T follicular helper cell (primary cell): ENCODE measurements around the gene UNC13B.
"Not testable (repeated sequence)": the region's sequence is repeated elsewhere in the genome, so short reads cannot be mapped to it uniquely, and the experiment has no call there.

Experiments used
- DNase-seq: peaks from one replicate; pipeline ENCODE4 v3.0.0-alpha.2; 2020; ENCODE audit warnings: low read depth

The UNC13B gene

DNA sequence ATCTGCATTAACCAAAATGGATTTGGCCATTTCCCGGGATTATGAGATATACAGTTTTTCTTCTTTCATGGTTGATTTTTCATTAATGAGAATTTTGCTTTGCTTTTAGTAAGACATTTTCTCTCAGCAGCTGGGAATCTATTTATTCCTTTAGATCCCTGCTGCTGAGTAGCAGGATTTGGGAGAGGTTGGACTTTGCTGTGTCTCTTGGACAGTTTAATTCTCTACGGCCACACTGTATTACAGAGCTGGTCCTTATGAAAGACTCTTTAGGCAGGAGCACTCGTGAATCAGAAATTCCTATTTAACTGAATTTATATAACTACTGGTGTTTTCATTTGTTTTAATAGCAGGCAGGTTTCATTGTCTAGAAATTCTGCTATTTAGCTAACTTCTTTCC lies 1.6 kb downstream of the UNC13B start:
- no peak for DNase-seq

DNA sequence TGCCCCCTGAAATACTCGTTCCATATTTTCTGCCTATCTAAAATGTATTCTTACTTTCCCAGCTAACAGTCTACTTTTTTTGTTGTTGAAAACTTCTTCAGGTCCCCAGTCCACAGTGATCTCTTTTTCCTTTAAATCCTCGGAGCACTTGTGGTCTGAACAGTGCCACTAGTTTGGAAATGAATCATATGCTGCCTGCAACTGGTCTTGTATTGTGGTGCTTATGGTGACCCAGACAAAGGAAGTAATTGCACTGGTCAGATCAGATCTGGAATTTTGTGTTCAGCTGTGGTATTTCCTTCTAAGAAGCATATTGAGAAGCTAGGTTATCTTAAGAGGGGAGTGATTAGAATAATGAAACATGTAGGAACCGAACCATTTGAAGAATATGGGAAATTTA lies 2.9 kb downstream of the UNC13B start:
- DNase-seq = no peak

DNA sequence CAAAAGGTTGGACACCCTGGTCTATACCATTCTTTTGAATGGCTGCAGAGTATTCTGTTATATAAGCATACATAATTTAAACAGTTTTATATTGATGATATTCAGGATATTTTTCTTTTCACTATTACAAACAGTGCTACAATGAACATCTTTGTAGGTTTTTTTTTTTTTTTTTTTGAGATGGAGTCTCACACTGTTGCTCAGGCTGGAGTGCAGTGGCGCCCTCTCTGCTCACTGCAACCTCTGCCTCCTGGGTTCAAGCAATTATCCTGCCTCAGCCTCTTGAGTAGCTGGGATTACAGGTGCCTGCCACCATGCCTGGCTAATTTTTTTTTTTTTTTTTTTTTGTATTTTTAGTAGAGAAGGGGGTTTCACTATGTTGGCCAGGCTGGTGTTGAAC lies 5.6 kb downstream of the UNC13B start:
- DNase-seq = not testable (repeated sequence)

DNA sequence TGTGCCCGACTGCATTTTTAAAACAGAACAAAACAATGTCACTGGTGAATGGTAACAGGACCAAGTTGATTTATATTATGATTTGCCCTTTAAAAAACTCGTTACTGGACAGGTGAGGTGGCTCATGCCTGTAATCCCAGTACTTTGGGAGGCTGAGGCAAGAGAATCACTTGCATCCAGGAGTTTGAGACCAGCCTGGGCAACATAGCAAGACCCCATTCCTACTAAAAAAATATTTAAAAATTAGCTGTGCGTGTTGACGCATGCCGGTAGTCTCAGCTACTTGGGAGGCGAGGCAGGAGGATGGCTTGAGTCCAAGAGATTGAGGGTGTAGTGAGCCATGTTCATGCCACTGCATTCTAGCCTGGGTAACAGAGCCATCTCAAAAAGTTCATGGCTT lies 7.2 kb downstream of the UNC13B start:
- DNase-seq = no peak

DNA sequence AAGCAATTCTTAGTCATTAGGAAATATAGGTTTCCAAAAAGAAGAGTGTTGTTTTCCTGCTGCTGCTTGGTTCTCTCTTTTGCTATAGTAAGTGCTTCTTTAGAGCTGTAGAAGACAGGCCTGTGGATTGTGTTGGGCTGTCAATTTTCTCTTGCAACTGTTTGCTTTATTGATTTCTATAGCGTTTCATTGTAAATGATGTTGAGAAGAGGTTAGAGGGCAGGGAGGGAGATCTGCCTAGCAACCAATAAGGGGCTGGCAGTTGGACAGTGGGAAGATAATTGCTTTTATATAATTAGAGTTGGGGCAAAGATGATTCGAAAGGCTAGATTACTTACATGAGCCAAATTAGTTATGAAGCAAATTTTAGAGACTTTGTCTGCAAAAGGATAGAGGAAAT lies 11.1 kb downstream of the UNC13B start:
- no peak for DNase-seq

DNA sequence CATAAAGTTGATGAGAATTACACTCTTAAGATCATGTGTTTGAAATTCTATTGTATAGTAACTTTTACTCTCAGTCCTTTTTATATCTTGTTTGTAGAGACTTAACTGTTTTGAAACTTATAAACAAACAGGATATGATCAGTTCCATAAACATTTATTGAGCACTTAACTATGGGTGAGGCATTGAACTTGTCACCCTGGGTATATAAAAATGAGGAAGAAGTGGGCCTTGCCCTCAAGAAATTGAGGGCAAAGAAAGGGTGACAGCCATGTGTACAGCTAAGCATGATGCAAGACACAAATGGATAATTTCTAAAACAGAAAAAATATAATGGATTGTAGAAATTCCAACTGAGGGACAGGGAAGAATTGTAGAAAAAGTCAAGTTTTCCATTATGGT lies 15.7 kb downstream of the UNC13B start:
- no peak for DNase-seq

DNA sequence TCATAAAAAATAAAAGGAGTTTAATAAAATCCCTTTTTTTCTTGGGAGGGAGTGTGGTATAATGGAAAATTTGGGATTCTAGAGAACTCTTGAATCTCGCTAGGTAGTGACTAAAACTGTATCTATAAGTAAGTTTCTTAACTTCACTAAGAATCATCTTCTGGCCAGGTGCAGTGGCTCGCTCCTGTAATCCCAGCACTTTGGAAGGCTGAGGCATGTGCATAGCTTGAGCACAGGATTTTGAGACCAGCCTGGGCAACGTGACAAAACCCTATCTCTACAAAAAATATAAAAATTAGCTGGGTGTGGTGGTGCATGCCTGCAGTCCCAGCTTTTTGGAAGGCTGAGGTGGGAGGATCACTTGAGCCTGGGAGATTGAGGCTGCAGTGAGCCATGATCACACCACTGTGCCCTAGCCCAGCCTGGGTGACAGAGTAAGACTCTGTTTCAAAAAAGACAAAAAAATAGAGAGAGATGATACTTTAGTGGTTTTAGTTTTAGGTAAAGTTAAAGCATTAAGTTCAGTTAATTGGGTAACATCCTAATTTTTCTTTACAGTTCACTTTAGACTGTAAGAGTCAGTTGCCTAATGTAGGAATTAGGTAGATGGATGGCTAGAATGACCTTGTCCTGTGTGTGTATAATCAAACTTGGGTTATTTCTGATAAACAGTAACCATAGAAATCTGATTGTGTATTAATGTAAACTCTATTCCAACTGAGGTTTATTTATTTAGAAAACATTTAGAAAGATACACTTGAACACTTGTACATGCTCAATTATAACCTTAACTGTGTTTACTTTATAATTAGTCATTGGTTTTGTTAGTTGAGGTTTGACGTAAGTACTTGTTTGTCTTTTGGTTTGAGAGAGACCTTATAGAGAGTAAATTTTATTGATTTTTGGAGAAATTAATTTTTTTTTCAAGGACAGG lies 17.8 kb downstream of the UNC13B start:
- DNase-seq = no peak

DNA sequence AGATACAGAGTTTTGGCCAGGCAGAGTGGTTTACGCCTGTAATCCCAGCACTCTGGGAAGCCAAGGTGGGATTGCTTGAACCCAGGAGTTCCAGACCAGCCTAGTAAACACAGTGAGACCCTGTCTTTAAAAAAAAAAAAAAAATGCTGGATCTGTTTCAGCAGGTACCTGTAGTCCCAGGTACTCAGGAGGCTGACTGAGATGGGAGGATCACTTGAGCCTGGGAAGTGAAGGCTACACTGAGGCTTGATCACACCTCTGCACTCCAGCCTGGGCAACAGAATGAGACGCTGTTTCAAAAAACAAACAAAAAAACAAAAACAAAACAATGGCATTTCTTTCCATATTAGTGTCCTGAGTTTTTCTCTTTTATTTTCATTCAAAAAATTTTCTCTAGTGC lies 19.0 kb downstream of the UNC13B start:
- no peak for DNase-seq

DNA sequence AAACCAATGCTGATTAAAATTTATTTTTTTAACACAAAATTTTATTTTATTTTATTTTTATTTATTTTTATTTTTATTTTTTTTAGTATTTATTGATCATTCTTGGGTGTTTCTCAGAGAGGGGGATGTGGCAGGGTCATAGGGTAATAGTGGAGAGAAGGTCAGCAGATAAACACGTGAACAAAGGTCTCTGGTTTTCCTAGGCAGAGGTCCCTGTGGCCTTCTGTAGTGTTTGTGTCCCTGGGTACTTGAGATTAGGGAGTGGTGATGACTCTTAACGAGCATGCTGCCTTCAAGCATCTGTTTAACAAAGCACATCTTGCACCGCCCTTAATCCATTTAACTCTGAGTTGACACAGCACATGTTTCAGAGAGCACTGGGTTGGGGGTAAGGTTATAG lies 20.6 kb downstream of the UNC13B start:
- DNase-seq = not testable (repeated sequence)

DNA sequence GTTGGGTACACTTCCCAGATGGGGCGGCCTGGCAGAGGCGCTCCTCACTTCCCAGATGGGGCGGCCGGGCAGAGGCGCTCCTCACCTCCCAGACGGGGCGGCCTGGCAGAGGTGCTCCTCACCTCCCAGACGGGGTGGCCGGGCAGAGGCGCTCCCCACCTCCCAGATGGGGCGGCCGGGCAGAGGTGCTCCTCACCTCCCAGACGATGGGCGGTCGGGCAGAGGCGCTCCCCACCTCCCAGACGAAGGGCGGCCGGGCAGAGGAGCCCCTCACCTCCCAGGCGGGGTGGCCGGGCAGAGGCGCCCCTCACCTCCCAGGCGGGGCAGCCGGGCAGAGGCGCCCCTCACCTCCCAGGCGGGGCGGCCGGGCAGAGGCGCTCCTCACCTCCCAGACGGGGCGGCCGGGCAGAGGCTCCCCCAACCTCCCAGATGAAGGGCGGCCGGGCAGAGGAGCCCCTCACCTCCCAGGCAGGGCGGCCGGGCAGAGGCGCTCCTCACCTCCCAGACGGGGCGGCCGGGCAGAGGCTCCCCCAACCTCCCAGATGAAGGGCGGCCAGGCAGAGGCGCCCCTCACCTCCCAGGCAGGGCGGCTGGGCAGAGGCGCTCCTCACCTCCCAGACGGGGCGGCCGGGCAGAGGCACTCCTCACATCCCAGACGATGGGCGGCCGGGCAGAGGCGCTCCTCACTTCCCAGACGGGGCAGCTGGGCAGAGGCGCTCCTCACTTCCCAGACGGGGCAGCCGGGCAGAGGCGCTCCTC lies 21.4 kb downstream of the UNC13B start:
- DNase-seq = not testable (repeated sequence)

DNA sequence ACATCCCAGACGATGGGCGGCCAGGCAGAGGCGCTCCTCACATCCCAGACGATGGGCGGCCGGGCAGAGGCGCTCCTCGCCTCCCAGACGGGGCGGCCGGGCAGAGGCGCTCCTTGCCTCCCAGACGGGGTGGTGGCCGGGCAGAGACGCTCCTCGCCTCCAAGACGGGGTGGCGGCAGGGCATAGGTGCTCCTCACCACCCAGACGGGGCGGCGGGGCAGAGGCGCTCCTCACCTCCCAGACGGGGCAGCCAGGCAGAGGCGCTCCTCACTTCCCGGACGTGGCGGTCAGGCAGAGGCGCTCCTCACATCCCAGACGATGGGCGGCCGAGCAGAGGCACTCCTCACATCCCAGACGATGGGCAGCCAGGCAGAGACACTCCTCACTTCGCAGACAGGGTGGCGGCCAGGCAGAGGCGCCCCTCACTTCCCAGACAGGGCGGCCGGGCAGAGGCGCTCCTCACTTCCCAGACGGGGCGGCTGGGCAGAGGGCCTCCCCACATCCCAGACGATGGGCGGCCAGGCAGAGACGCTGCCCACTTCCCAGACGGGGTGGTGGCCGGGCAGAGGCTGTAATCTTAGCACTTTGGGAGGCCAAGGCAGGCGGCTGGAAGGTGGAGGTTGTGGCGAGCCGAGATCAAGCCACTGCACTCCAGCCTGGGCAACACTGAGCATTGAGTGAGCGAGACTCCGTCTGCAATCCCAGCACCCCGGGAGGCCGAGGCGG lies 22.1 kb downstream of the UNC13B start:
- not testable (repeated sequence) for DNase-seq

DNA sequence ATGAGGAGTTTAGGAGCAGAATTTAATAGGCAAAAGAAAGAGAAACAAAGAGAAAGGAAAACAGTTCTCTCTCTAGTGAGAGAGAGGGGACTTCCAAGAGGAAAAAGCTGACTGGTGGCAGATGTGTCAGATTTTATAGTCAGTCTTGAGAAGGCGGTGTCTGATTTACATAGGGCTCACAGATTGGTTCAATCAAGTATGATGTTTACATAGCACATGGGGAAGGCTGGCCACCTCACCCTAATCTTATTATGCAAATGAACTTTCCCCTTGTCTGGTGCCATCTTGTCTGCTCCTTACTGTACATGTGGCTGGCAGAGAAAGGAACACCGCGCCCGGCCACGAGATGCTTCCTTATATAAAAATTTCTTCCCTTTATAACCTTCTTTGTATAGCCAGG lies 24.7 kb downstream of the UNC13B start:
- no peak for DNase-seq

DNA sequence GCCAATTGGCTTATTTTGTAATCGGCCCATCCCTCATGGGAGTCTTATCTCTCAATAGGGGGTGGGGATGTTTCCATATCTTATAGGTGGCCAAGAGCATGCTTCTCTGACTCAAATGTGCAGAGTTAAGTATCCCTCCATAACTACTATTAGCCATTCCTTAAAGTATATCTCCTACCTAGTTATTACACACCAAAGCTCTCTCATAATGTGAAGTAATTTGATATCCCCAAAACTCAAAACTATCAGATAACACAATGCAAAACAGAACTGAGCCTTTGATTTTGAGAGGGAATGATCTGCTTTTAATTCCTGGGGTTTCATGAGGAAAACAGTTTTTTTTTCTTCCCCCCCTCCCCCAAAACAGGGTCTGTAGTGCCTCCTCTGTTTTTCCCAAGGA lies 28.4 kb downstream of the UNC13B start:
- no peak for DNase-seq

DNA sequence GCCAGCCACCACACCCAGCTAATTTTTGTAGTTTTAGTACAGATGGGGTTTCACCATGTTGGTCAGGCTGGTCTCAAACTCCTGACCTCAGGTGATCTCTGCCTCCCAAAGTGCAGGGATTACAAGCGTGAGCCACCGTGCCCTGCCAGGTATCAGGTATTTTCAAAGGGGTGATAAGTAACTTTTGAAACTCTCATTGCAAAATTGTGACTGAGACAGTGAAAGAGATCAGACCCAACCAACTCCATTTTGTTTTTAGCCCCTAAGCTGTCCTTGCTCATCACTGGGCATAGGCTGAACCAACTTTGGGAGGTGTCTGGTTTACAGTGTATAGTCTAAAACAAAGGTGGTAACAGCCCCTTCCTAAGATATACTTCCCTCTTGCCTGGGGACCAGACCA lies 29.3 kb downstream of the UNC13B start:
- no peak for DNase-seq

DNA sequence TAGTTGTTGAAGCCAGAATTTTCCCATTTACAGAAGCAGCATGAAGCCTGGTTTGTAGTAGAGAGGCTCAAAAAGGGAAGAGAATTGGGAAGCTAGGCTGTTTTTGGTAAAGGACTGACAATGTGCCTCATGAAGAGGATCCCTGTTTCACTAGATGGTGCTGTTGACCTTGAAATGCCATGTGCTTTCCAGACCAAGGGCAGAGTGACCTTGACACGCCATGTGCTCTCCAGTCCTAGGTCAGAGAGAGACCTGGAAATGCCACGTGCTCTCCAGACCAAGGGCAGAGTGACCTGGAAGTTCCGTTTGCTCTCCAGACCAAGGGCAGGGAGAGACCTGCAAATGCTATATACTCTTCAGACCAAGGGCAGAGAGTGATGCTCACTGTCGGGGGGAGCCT lies 32.0 kb downstream of the UNC13B start:
- no peak for DNase-seq

DNA sequence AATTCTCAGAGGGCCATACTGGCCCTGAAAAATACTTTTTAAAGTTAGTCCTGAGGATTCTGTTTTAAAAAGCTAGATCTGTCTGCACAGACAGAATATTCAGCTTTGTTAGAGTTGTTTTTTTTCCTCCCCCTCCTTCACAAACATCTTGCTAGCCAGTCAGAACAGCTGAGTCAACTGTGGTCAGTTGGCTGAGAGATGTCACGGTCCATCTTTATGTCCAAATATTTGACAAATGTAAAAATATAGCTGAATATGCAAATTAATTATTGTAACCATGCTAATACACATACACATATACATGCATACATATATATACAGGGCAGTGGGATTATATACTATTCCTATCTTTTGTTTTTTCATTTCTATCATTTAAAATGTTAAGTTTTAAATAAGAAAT lies 33.9 kb downstream of the UNC13B start:
- DNase-seq = no peak

DNA sequence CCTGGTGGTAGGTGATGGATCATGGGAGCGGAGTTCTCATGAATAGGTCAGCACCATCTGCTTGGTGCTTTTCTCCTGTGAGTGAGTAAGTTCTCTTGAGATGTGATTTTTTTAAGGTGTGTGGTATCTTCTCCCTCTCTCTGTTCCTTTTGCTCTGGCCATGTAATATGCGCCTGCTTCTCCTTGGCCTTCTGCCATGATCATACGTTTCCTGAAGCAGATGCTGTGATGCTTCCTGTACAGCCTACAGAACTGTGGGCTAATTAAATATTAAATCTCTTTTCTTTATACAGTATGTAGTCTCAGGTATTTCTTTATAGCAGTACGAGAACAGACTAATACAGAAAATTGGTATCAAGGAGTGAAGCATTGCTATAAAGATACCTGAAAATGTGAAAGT lies 36.4 kb downstream of the UNC13B start:
- no peak for DNase-seq

DNA sequence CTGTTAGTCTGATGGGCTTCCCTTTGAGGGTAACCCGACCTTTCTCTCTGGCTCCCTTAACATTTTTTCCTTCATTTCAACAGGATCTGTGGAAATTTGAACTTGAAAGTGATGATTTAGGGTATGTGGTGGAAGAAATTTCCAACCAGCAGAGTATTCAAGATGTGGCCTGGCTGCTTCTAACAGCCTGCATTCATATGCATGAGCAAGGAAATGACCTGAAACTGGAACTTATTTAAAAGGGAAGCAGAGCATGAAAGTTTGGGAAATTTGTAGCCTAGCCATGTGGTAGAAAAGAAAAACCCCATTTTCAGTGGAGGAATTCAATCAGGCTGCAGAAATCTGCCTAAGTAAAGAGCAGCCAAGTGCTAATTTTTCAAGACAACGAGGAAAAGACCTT lies 41.7 kb downstream of the UNC13B start:
- no peak for DNase-seq

DNA sequence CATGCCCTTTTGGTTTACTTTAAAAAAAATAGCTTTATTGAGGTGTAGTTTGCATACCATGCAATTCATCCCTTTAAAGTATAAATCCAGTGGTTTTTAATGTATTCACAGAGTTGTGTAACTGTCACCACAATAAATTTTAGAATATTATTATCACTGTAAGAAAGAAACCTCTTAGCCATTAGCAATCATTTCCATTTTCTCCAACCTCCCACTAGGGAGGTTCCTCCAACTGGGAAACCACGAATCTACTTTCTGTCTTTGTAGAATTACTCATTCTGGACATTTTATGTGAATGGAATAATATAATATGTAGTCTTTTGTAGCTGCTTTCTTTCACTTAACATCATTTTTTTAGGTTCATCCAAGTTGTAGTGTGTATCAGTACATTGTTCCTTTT lies 43.5 kb downstream of the UNC13B start:
- DNase-seq = no peak

DNA sequence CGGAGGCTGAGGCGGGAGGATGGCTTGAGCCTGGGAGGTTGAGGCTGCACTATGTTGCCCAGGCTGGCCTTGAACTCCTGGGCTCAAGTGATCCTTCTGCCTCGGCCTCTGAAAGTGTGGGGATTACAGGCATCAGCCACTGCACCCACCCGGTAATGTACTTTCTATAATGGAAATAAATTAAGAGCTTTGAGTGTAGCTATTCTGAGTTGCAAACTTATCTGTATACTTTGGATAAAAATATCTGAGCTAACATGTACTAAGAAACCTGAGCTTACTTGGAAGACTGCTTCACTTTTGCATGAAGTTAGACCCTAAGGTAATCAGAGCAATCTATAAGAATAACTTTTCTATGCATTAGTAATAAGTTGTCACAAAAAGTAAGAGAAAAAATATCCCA lies 50.0 kb downstream of the UNC13B start:
- no peak for DNase-seq

DNA sequence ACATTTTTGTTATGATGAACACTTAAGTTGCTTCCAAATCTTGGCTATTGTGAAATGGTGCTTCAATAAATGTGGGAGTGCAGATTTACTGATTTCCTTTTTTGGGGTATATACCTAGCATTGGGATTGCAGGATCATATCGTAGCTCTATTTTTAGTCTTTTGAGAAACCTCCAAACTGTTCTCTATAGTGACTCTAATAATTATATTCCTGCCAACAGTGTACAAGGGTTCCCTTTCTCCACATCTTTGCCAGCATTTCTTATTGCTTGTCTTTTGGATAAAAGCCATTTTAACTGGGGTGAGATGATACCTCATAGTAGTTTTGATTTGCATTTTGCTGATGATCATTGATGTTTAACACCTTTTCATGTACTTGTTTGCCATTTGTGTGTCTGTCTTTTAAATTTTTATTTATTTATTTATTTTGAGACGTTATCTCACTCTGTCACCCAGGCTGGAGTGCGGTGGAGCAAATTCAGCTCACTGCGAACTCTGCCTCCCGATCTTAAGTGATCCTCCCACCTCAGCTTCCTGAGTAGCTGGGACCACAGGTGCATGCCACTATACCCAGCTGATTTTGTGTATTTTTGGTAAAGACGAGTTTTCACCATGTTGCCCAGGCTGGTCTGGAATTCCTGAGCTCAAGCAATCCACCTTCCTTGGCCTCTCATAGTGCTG lies 59.0 kb downstream of the UNC13B start:
- no peak for DNase-seq

DNA sequence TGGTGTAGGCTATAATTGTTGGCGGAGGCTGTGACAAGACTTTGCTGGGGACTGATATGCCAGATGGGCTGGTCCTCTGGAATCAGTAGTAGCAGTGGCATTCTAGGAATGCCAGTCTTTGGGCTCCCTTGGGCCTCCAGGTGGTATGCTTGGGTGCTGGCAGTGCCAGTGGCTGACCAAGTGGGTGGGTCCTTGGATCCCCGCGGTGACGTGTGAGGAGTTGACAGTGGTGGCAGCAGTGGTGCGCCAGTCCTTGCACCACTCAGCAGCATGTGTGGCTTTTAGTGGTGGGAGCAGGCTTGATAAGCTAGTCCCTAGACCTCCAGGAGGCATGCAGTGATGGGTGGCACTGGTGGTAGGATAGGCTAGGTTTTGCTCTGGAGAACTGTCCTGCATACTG lies 63.9 kb downstream of the UNC13B start:
- no peak for DNase-seq
